AG04450 (cell line): ENCODE results near the gene C1orf116. TPM values are rescaled to one million over a fixed set of nuclear protein-coding genes. Genes with fewer than 3 reads are reported as not detected.

Source experiments
- CTCF ChIA-PET: fragments of 300-600, 350-600 bp; formaldehyde crosslinking; extraction: SDS; loops from one replicate; lab custom pipeline; 2022; ENCODE audit warnings: antibody characterized with exemption, inconsistent platforms; lab: Charles Lee
- POLR2A ChIA-PET: fragments of 350-600 bp; formaldehyde crosslinking; extraction: SDS; loops from one replicate; lab custom pipeline; 2021; ENCODE audit warnings: antibody characterized with exemption, inconsistent platforms; lab: Yijun Ruan, JAX
- DNase-seq: peaks from one replicate; pipeline ENCODE4 v3.0.0-alpha.2; 2011; ENCODE audit warnings: low read depth, low spot score
- H3K27ac ChIP-seq: one replicate; pipeline ENCODE4 v1.5.1; 2012; ENCODE audit warnings: low read depth, low read length, control low read depth
- H3K27me3 ChIP-seq: one replicate; pipeline ENCODE4 v1.6.0; 2012; ENCODE audit warnings: low read length; ENCODE audit not compliant: control insufficient read depth, insufficient read depth
- H3K4me3 ChIP-seq: 2 replicates; pipeline ENCODE4 v1.5.1; 2011; ENCODE audit warnings: mild to moderate bottlenecking, low read depth, low read length, control low read depth
- H3K9me3 ChIP-seq: 2 replicates; pipeline ENCODE4 v1.5.1; 2012; ENCODE audit warnings: low read length; ENCODE audit not compliant: control insufficient read depth, insufficient read depth
- polyA plus RNA-seq: library from polyadenylated mRNA; depleted of rRNA; stranded (reverse); fragments of >200 nt; gene quantifications from 2 replicates; pipeline ENCODE4 v1.2.3, GENCODE V29; 2011
- TF ChIP-seq, protein P1 (sequence below): IDR thresholded peaks from 2 replicates; pipeline ENCODE4 v1.5.1; 2011; ENCODE audit warnings: low read depth, low read length, control low read depth, inconsistent platforms

Gene C1orf116
- polyA plus RNA-seq, 1 experiment, result not detected

DNA sequence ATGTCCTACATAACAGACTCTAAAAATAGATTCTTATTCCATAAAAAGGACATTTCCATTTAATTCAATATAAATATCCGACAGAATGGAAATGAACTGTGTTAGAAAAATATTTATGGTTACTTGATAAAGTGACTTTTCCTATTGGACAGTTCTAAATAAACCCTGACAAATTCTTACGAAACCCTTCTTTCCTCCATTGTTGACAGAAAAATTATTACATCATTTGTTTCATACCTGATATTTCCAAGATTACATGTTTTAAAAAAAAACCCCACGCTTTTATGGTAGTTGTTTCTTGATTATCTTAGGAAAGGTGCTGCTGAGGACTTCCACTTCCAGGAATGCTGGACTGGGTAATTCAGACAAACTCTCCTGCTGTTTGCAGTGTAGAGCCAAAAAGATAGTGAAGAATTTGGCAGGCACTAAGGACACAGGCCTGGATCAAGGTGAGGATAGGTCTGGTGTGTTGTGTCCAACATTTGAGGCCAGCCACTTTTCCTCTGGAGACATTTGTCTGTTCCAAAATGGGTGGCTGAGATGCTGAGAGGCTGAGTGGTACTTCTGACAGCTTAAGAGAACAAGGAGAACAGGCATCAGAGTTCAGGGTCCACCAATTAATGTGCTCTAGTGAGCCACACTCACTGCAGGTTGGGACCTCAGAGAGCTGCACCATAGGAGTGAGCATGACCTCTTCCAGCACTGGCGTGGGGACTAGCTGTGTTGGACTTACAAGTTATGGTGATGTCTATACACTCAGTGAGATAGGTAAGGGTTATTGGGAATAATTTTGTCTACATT lies 7.0 kb upstream of the C1orf116 start:
- TF ChIP-seq, protein P1, sequence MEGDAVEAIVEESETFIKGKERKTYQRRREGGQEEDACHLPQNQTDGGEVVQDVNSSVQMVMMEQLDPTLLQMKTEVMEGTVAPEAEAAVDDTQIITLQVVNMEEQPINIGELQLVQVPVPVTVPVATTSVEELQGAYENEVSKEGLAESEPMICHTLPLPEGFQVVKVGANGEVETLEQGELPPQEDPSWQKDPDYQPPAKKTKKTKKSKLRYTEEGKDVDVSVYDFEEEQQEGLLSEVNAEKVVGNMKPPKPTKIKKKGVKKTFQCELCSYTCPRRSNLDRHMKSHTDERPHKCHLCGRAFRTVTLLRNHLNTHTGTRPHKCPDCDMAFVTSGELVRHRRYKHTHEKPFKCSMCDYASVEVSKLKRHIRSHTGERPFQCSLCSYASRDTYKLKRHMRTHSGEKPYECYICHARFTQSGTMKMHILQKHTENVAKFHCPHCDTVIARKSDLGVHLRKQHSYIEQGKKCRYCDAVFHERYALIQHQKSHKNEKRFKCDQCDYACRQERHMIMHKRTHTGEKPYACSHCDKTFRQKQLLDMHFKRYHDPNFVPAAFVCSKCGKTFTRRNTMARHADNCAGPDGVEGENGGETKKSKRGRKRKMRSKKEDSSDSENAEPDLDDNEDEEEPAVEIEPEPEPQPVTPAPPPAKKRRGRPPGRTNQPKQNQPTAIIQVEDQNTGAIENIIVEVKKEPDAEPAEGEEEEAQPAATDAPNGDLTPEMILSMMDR, result no peak
- Histone ChIP-seq H3K4me3 (no peak overlapping the region), H3K27ac (no peak overlapping the region), H3K27me3 (no peaks in the 10 kb centered on the region), H3K9me3 (no peaks in the 10 kb centered on the region)
- ChIA-PET CTCF (interaction anchor here (0.7 to 1.9 kb wide), 5 partner anchors 10 to 823 kb away, joined by 3 to 10 read pairs (median 3); no protein-coding TSS in a partner anchor), POLR2A (no interaction called here)
- DNase-seq, result no peak

DNA sequence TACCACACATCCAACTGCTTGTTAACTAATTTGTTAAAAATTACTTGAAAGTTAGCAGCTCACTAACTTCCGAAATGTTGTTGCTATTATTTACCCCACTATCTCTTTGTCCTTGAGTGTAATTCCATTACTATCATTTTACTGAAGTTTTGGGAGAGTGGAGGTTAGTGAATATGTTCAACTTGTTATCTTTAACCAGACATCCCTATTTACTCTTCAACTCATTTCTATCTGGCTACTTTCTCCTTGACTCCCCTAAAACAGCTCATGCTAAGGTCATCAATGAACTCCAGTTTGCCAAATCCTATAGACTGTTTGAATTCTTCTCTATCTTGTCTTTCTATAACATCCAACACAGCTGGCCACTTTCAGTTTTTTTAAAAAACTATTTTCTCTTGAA lies 4.3 kb upstream of the C1orf116 start:
- no peak for DNase-seq
- TF ChIP-seq, protein P1, result no peak
- Histone ChIP-seq H3K4me3 (no peak overlapping the region), H3K27me3 (no peaks in the 10 kb centered on the region), H3K27ac (no peak overlapping the region), H3K9me3 (no peaks in the 10 kb centered on the region)
- ChIA-PET CTCF (interaction anchor here (1.0 to 1.8 kb wide), 3 partner anchors 12 to 13 kb away, joined by 3 to 5 read pairs (median 5); no protein-coding TSS in a partner anchor), POLR2A (no interaction called here)

DNA sequence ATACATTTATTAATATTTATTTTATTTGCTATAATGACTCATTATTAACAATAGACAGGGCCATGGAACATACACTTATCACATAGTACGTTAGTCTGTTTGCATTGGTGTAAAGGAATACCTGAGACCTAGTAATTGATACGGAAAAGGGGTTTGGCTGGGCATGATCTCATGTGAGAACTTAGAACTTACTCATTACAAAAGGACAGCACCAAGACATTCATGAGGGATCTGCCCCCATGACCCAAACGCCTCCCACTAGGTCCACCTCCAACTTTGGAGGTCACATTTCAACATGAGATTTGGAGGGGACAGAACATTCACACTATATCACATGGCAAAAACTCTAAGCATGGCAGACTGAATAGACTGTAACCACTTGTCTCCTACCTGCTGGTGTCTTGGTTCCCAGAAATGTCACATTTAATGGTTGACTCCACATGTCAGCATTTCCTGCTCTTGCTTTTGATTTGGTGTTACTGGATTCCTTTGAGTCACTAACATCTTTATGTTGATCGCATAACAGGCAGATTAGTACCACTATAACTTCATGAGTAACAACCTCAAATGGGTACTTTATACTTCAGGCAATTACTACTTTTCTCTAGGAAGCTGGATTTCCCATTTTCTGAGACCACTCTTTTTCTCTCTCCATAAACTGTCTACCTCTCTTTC lies 3.5 kb upstream of the C1orf116 start:
- ChIA-PET POLR2A (no interaction called here), CTCF (interaction anchor here (1.3 to 1.8 kb wide), 2 partner anchors 13 to 14 kb away, joined by 5 read pairs; no protein-coding TSS in a partner anchor)
- DNase-seq, result no peak
- H3K4me3 ChIP-seq, result no peak overlapping the region
- no peaks in the 10 kb centered on the region for H3K9me3 ChIP-seq
- H3K27ac ChIP-seq, result no peak overlapping the region
- TF ChIP-seq, protein P1, result no peak
- H3K27me3 ChIP-seq, result peaks cover 2% of the 10 kb centered on the region

DNA sequence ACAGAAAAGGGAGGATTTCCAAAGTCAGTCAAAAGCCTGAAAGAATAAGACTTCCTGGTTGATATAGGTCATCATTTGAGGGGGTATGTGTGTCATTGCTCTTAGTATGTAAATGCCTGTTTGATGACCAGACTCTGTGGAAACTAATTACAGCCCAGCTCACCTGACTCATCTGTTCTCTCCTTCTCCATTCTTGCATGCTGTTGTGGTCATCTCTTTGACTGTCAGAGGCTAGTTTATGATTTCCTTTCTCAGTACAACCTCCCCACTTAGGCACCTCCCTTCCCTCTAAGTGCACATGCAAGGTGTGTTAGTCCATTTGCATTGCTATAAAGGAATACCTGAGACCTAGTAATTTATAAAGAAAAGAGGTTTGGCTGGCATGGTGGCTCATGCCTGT lies 2.4 kb upstream of the C1orf116 start:
- ChIA-PET CTCF (interaction anchor here (1.9 kb wide), 1 partner anchor 370 kb away, joined by 7 read pairs; no protein-coding TSS in a partner anchor), POLR2A (no interaction called here)
- TF ChIP-seq, protein P1, result no peak
- DNase-seq, result no peak
- H3K4me3 ChIP-seq, result no peak overlapping the region
- H3K27me3 ChIP-seq, result peaks cover 4% of the 10 kb centered on the region
- no peaks in the 10 kb centered on the region for H3K9me3 ChIP-seq
- no peak overlapping the region for H3K27ac ChIP-seq
